ENCODE data around the gene ZNF865. TPM values are rescaled to one million over a fixed set of nuclear protein-coding genes. Genes with fewer than 3 reads are reported as not detected.

The ZNF865 gene
- total and polyA plus RNA-seq, 2 donors (not counting 1 experiment from before 2014, with no cell fraction given), result 1.2 TPM

- Histone ChIP-seq H3K4me1 (ENCODE audit: control insufficient read depth, extremely low read depth, insufficient read depth, low read length) (peaks cover 10% of the 10 kb centered on the region), H3K4me2 (ENCODE audit: extremely low read depth, insufficient read depth, low read length) (no peak overlapping the region), H3K4me3 (replicated peaks in 1 of 4; ENCODE audit: control extremely low read depth in 1 of 4, insufficient read depth in 1 of 4, low read depth in 3 of 4, low read length in 4 of 4) (no peak overlapping the region), H3K36me3 (ENCODE audit: control insufficient read depth, insufficient read depth, low read length) (peaks cover 2% of the 10 kb centered on the region), H2AFZ (ENCODE audit: low read length) (no peak overlapping the region), H3K9me3 (ENCODE audit: control insufficient read depth, insufficient read depth, low read depth, low read length) (no peaks in the 10 kb centered on the region), H3K27ac (ENCODE audit: insufficient read depth, low read length) (no peak overlapping the region), H3K9ac (ENCODE audit: insufficient read depth, low read length) (no peak overlapping the region), H4K20me1 (ENCODE audit: control insufficient read depth, extremely low read depth, insufficient read depth, low read length) (no peaks in the 10 kb centered on the region), H3K27me3 (ENCODE audit: control insufficient read depth, insufficient read depth, low read length) (no peaks in the 10 kb centered on the region), H3K79me2 (ENCODE audit: control insufficient read depth, insufficient read depth, low read length) (peaks cover 26% of the 10 kb centered on the region)
- no peak for DNase-seq (ENCODE audit: low read depth in 2 of 2)
- TF ChIP-seq CTCF (conservative IDR thresholded peaks at IDR 0.05 in 1 of 2, IDR thresholded peaks at IDR 0.05 in 1 of 2; ENCODE audit: low read depth in 1 of 2, low read length in 2 of 2) (no peak), EZH2 (IDR thresholded peaks at IDR 0.05; ENCODE audit: low read length, missing control alignments) (no peak)
These were observed 2.3 kb upstream of the ZNF865 start for GRCh38 chr19:55603115-55603514.

GRCh38 chr19:55603581-55604292 is 1.7 kb upstream of the ZNF865 start:
- TF ChIP-seq CTCF (conservative IDR thresholded peaks at IDR 0.05 in 1 of 2, IDR thresholded peaks at IDR 0.05 in 1 of 2; ENCODE audit: low read depth in 1 of 2, low read length in 2 of 2) (no peak), EZH2 (IDR thresholded peaks at IDR 0.05; ENCODE audit: low read length, missing control alignments) (no peak)

GRCh38 chr19:55605207-55605636 is 225 bp upstream of the ZNF865 start:
- peak overlapping the region in 3 of 4 experiments; percentile 19 to 95 (median 57) for H3K4me3 ChIP-seq (replicated peaks in 1 of 4; ENCODE audit: control extremely low read depth in 1 of 4, insufficient read depth in 1 of 4, low read depth in 3 of 4, low read length in 4 of 4)
- peak overlapping the region; percentile 54 for H3K9ac ChIP-seq (ENCODE audit: insufficient read depth, low read length)
- H3K79me2 ChIP-seq (ENCODE audit: control insufficient read depth, insufficient read depth, low read length), result peaks cover 32% of the 10 kb centered on the region
- DNase-seq (ENCODE audit: low read depth in 2 of 2), result peak; percentile 92 to 97
- TF ChIP-seq CTCF (conservative IDR thresholded peaks at IDR 0.05 in 1 of 2, IDR thresholded peaks at IDR 0.05 in 1 of 2; ENCODE audit: low read depth in 1 of 2, low read length in 2 of 2), result no peak
- TF ChIP-seq EZH2 (IDR thresholded peaks at IDR 0.05; ENCODE audit: low read length, missing control alignments), result no peak
- H3K4me2 ChIP-seq (ENCODE audit: extremely low read depth, insufficient read depth, low read length), result peak overlapping the region; percentile 40
- H3K27ac ChIP-seq (ENCODE audit: insufficient read depth, low read length), result peak overlapping the region; percentile 59
- H3K27me3 ChIP-seq (ENCODE audit: control insufficient read depth, insufficient read depth, low read length), result no peaks in the 10 kb centered on the region
- no peaks in the 10 kb centered on the region for H3K9me3 ChIP-seq (ENCODE audit: control insufficient read depth, insufficient read depth, low read depth, low read length)
- H3K36me3 ChIP-seq (ENCODE audit: control insufficient read depth, insufficient read depth, low read length), result peaks cover 2% of the 10 kb centered on the region
- no peaks in the 10 kb centered on the region for H4K20me1 ChIP-seq (ENCODE audit: control insufficient read depth, extremely low read depth, insufficient read depth, low read length)
- peaks cover 10% of the 10 kb centered on the region for H3K4me1 ChIP-seq (ENCODE audit: control insufficient read depth, extremely low read depth, insufficient read depth, low read length)
- peak overlapping the region; percentile 12 for H2AFZ ChIP-seq (ENCODE audit: low read length)

More at GRCh38 chr19:55603581-55604292, 1.7 kb upstream of the ZNF865 start:
- Histone ChIP-seq H3K4me3 (replicated peaks in 1 of 4; ENCODE audit: control extremely low read depth in 1 of 4, insufficient read depth in 1 of 4, low read depth in 3 of 4, low read length in 4 of 4) (no peak overlapping the region), H4K20me1 (ENCODE audit: control insufficient read depth, extremely low read depth, insufficient read depth, low read length) (no peaks in the 10 kb centered on the region), H3K27me3 (ENCODE audit: control insufficient read depth, insufficient read depth, low read length) (no peaks in the 10 kb centered on the region), H3K4me2 (ENCODE audit: extremely low read depth, insufficient read depth, low read length) (no peak overlapping the region), H3K4me1 (ENCODE audit: control insufficient read depth, extremely low read depth, insufficient read depth, low read length) (peaks cover 10% of the 10 kb centered on the region), H3K27ac (ENCODE audit: insufficient read depth, low read length) (no peak overlapping the region), H3K9ac (ENCODE audit: insufficient read depth, low read length) (no peak overlapping the region), H2AFZ (ENCODE audit: low read length) (no peak overlapping the region), H3K79me2 (ENCODE audit: control insufficient read depth, insufficient read depth, low read length) (peaks cover 30% of the 10 kb centered on the region), H3K36me3 (ENCODE audit: control insufficient read depth, insufficient read depth, low read length) (peaks cover 2% of the 10 kb centered on the region), H3K9me3 (ENCODE audit: control insufficient read depth, insufficient read depth, low read depth, low read length) (no peaks in the 10 kb centered on the region)
- DNase-seq (ENCODE audit: low read depth in 2 of 2), result no peak

Measured in fibroblast of lung (primary cell).